Mesendoderm (in vitro differentiated cells): ENCODE data around the gene FAM200C.

Experiments
- DNase-seq: peaks from one replicate; pipeline ENCODE4 v3.0.0; 2013
- H2AK5ac ChIP-seq: 2 replicates; pipeline ENCODE4 v1.6.1; 2013; ENCODE audit warnings: low read length, inconsistent platforms
- H2BK120ac ChIP-seq: 2 replicates; pipeline ENCODE4 v1.6.1; 2013; ENCODE audit warnings: low read depth, mild to moderate bottlenecking, low read length, moderate library complexity, mixed read lengths
- H2BK15ac ChIP-seq: replicated peaks from 2 replicates; pipeline ENCODE4 v1.6.1; 2013; ENCODE audit warnings: low read depth, mild to moderate bottlenecking, moderate library complexity
- H2BK5ac ChIP-seq: 2 replicates; pipeline ENCODE4 v1.6.1; 2013; ENCODE audit warnings: low read length, inconsistent platforms
- H3K18ac ChIP-seq: 2 replicates; pipeline ENCODE4 v1.6.1; 2013; ENCODE audit warnings: mild to moderate bottlenecking, low read length, mixed read lengths
- H3K23ac ChIP-seq: one replicate; pipeline ENCODE4 v1.6.1; 2013; ENCODE audit warnings: low read length
- H3K27ac ChIP-seq: 2 replicates; pipeline ENCODE4 v1.5.1; 2013; ENCODE audit warnings: low read depth, mild to moderate bottlenecking, inconsistent platforms, low read length, moderate library complexity
- H3K27me3 ChIP-seq: 2 replicates; pipeline ENCODE4 v1.6.1; 2013; ENCODE audit warnings: low read length, control low read depth, mild to moderate bottlenecking, inconsistent platforms; ENCODE audit not compliant: insufficient read depth, poor library complexity
- H3K36me3 ChIP-seq: 2 replicates; pipeline ENCODE4 v1.6.1; 2013; ENCODE audit warnings: low read length, inconsistent platforms; ENCODE audit not compliant: control insufficient read depth, insufficient read depth
- H3K4ac ChIP-seq: one replicate; pipeline ENCODE4 v1.6.1; 2013; ENCODE audit warnings: low read depth, mild to moderate bottlenecking, low read length, moderate library complexity
- H3K4me1 ChIP-seq: 2 replicates; pipeline ENCODE4 v1.6.1; 2013; ENCODE audit warnings: low read depth, low read length, inconsistent platforms; ENCODE audit not compliant: control insufficient read depth
- H3K4me2 ChIP-seq: 2 replicates; pipeline ENCODE4 v1.6.1; 2013; ENCODE audit warnings: low read length
- H3K4me3 ChIP-seq: 2 replicates; pipeline ENCODE4 v1.5.1; 2013; ENCODE audit warnings: mild to moderate bottlenecking, low read length
- H3K56ac ChIP-seq: one replicate; pipeline ENCODE4 v1.6.1; 2013; ENCODE audit warnings: low read length
- H3K79me1 ChIP-seq: 2 replicates; pipeline ENCODE4 v1.6.1; 2013; ENCODE audit warnings: low read length, inconsistent platforms
- H3K79me2 ChIP-seq: 2 replicates; pipeline ENCODE4 v1.6.1; 2013; ENCODE audit warnings: mild to moderate bottlenecking, low read length; ENCODE audit not compliant: control insufficient read depth, insufficient read depth
- H3K9ac ChIP-seq: 2 replicates; pipeline ENCODE4 v1.6.1; 2013; ENCODE audit warnings: low read length, inconsistent platforms
- H4K5ac ChIP-seq: one replicate; pipeline ENCODE4 v1.6.1; 2013; ENCODE audit warnings: low read length
- H4K8ac ChIP-seq: one replicate; pipeline ENCODE4 v1.6.1; 2013; ENCODE audit warnings: low read depth, mild to moderate bottlenecking, control low read depth, low read length, moderate library complexity
- WGBS: extraction: QIAGEN DNeasy Blood & Tissue Kit; methylation state at CpG from one replicate; pipeline ENCODE4 v1.1.7; 2013; ENCODE audit warnings: low lambda C conversion rate, missing lambda C conversion rate; ENCODE audit not compliant: insufficient coverage; ENCODE audit errors: extremely low coverage; 5-methylcytosine and 5-hydroxymethylcytosine counted together

FAM200C gene

DNA sequence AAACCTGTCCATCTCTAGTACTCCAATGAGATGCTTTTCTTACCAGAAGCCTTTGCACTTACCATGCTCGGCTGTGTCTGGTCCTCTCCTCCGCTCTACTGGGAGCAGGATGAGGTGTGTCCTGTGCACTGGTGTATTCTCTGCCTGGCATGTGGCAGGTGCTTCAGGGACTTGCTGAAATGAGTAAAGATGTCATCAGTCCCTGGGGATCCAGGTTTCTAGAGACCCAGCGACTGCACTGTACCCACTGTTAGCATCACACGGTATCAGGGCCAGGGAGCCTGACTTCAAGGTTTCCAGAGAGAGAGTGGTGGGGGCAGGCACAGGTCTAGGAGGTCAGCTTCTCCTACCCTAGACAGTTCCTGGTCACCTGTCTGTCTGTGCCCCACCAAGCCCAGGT, 32.3 kb upstream of the FAM200C start:
- Histone ChIP-seq H3K4me3 (no peak overlapping the region), H3K4ac (no peak overlapping the region), H2BK5ac (no peak overlapping the region), H3K56ac (no peak overlapping the region), H2BK120ac (no peak overlapping the region), H3K27me3 (no peaks in the 10 kb centered on the region), H3K4me2 (no peak overlapping the region), H3K79me2 (no peaks in the 10 kb centered on the region), H3K27ac (no peak overlapping the region), H4K8ac (no peak overlapping the region), H3K36me3 (peaks cover 5% of the 10 kb centered on the region), H2AK5ac (no peak overlapping the region), H3K79me1 (no peaks in the 10 kb centered on the region), H3K18ac (no peak overlapping the region), H3K4me1 (no peaks in the 10 kb centered on the region), H3K9ac (no peak overlapping the region), H3K23ac (no peak overlapping the region), H2BK15ac (no peak overlapping the region), H4K5ac (no peak overlapping the region)
- no CpG with 5 or more reads among the region's 4 CpGs for WGBS
- DNase-seq: no peak

DNA sequence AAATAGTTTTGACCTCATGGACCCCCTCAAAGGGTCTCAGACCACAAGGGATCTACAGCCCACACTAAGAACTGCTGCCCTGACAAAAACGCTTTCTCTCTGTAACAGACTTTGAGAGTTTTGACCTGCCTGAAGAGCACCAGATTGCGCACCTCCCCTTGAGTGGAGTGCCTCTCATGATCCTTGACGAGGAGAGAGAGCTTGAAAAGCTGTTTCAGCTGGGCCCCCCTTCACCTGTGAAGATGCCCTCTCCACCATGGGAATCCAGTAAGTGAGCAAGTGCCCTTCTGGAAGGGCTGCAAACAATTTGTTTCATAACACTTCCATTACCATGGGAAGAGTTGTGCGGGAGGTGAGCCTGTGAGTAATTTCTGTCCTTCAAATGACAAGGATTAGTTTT, 27.8 kb upstream of the FAM200C start:
- Histone ChIP-seq H4K5ac (no peak overlapping the region), H2BK120ac (no peak overlapping the region), H3K9ac (no peak overlapping the region), H3K4ac (no peak overlapping the region), H3K4me3 (no peak overlapping the region), H3K4me1 (peaks cover 5% of the 10 kb centered on the region), H3K4me2 (no peak overlapping the region), H3K23ac (no peak overlapping the region), H3K27ac (no peak overlapping the region), H3K36me3 (peaks cover 5% of the 10 kb centered on the region), H2BK5ac (no peak overlapping the region), H4K8ac (no peak overlapping the region), H2AK5ac (no peak overlapping the region), H3K27me3 (no peaks in the 10 kb centered on the region), H2BK15ac (no peak overlapping the region), H3K79me1 (peaks cover 5% of the 10 kb centered on the region), H3K18ac (no peak overlapping the region), H3K56ac (no peak overlapping the region), H3K79me2 (no peaks in the 10 kb centered on the region)
- DNase-seq: no peak
- no CpG with 5 or more reads among the region's 4 CpGs for WGBS

DNA sequence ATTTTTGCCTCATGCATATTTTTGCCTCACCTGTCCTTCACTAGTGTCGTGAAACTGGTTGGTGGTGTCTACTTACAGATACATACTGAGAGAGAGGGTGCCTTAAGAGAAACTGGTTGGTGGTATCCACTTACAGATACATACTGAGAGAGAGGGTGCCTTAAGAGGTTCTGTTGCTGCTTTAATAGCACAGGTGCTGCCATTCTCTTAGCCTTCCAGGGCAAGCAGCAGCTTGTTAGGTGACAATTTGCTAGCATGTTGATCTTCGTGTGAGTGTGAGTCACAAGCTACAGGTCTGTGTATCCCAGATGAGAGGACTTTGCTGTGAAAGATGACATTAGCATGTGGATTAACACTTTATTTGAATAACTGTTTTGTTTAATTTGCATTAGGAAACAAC, 23.2 kb upstream of the FAM200C start:
- H2AK5ac ChIP-seq: no peak overlapping the region
- no peak overlapping the region for H2BK15ac ChIP-seq
- H3K23ac ChIP-seq: no peak overlapping the region
- H3K27ac ChIP-seq: no peak overlapping the region
- WGBS: no CpG with 5 or more reads among the region's 2 CpGs
- H3K9ac ChIP-seq: peak overlapping the region; percentile 93
- H4K8ac ChIP-seq: no peak overlapping the region
- H2BK120ac ChIP-seq: no peak overlapping the region
- H3K79me1 ChIP-seq: peaks cover 12% of the 10 kb centered on the region
- peaks cover 5% of the 10 kb centered on the region for H3K36me3 ChIP-seq
- peak overlapping the region; percentile 6 for H3K56ac ChIP-seq
- peaks cover 11% of the 10 kb centered on the region for H3K79me2 ChIP-seq
- DNase-seq: peak; percentile 65
- no peak overlapping the region for H3K4ac ChIP-seq
- H3K18ac ChIP-seq: no peak overlapping the region
- no peak overlapping the region for H3K4me3 ChIP-seq
- H3K27me3 ChIP-seq: no peaks in the 10 kb centered on the region
- peak overlapping the region; percentile 45 for H3K4me2 ChIP-seq
- no peak overlapping the region for H4K5ac ChIP-seq
- H2BK5ac ChIP-seq: no peak overlapping the region
- peaks cover 5% of the 10 kb centered on the region for H3K4me1 ChIP-seq

DNA sequence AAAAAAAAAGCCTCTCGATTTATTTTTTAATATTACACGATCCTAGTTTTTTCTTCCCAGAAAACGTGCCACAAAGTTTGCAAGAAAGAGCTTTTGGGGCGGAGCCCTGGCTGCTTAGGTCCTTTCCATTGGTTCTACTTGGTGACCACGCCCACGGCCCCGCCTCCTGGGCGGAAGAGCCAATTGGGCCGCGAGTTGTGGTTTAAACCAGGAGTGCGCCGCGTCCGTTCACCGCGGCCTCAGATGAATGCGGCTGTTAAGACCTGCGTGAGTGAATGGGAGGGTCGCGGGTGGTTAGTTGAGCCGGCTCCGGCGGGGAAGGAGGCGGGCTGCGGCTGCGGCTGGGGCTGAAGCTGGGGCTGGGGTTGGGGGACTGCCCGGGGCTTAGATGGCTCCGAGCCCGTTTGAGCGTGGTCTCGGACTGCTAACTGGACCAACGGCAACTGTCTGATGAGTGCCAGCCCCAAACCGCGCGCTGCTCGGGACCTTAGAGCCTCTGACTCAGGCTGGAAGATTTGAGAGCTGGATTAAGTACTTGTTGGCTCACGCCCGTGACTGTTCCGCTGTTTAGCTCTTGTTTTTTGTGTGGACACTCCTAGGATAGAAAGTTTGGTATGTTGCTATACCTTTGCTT, 21.9 kb upstream of the FAM200C start, which contains the start of gene PTTG1:
Gene PTTG1, plus strand, starts transcription at position 231 of the 634 bp plus-strand sequence. CDS start 458 bp downstream, outside the sequence.
- Histone ChIP-seq H3K79me2 (peaks cover 20% of the 10 kb centered on the region), H2BK120ac (no peak within 1 kb of the TSS), H4K8ac (no peak within 1 kb of the TSS), H3K27me3 (no peaks in the 10 kb centered on the region), H3K56ac (peak within 1 kb of the TSS; percentile 92), H3K9ac (peak within 1 kb of the TSS; percentile 93), H3K18ac (peak within 1 kb of the TSS; percentile 52), H3K36me3 (no peaks in the 10 kb centered on the region), H3K79me1 (peaks cover 18% of the 10 kb centered on the region), H3K4me1 (peaks cover 8% of the 10 kb centered on the region), H3K4ac (peak within 1 kb of the TSS; percentile 98), H2AK5ac (no peak within 1 kb of the TSS), H3K4me3 (peak within 1 kb of the TSS; percentile 86), H2BK5ac (no peak within 1 kb of the TSS), H3K4me2 (peak within 1 kb of the TSS; percentile 45), H2BK15ac (no peak within 1 kb of the TSS), H3K23ac (no peak within 1 kb of the TSS), H3K27ac (peak within 1 kb of the TSS; percentile 66), H4K5ac (peak within 1 kb of the TSS; percentile 47)
- WGBS: no CpG with 5 or more reads among the region's 39 CpGs
- DNase-seq: peak; percentile 99

DNA sequence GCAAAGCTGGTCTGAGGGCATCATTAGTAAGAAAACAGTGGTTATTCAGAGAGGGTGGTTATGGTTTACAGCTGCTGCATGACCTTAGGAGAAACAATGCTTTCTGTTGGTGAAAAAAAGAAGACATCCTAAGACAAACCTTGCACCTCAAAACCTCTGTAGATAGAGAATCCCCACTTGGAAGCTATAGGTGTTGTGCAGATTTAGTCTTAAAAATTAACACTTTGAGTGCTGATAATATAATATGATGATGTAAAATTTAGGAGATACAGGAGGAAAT, 20.4 kb upstream of the FAM200C start:
- Histone ChIP-seq H3K4me1 (peaks cover 8% of the 10 kb centered on the region), H3K27ac (no peak overlapping the region), H3K79me2 (peaks cover 21% of the 10 kb centered on the region), H4K8ac (no peak overlapping the region), H2BK120ac (no peak overlapping the region), H3K23ac (no peak overlapping the region), H2BK5ac (no peak overlapping the region), H3K27me3 (no peaks in the 10 kb centered on the region), H4K5ac (peak overlapping the region; percentile 68), H3K79me1 (peaks cover 20% of the 10 kb centered on the region), H3K4me2 (no peak overlapping the region), H3K56ac (peak overlapping the region; percentile 53), H3K4ac (no peak overlapping the region), H3K9ac (peak overlapping the region; percentile 24), H2BK15ac (no peak overlapping the region), H3K36me3 (no peaks in the 10 kb centered on the region), H3K18ac (no peak overlapping the region), H2AK5ac (no peak overlapping the region), H3K4me3 (no peak overlapping the region)
- DNase-seq: no peak
